HG03432 (cell line): ENCODE measurements around the gene ETV6.
A peak's percentile ranks its signal among the peaks of the same experiment; 100 is the strongest.

Experiments used
- ATAC-seq: cut with Tn5 transposase; IDR thresholded peaks from one replicate; pipeline ENCODE4 v1.9.1; 2021; ENCODE audit warnings: mild to moderate bottlenecking, moderate library complexity; ENCODE audit not compliant: unreplicated experiment

ETV6 gene

GRCh38 chr12:11689591-11690186 lies 40.2 kb downstream of the ETV6 start:
- no peak for ATAC-seq

- ATAC-seq = no peak
Measured at GRCh38 chr12:11693067-11693466, 43.6 kb downstream of the ETV6 start.

- no peak for ATAC-seq
Measured at GRCh38 chr12:11693601-11694000, 44.1 kb downstream of the ETV6 start.

- no peak for ATAC-seq
Measured at GRCh38 chr12:11694528-11694927, 45.1 kb downstream of the ETV6 start.

GRCh38 chr12:11695321-11695720 lies 45.8 kb downstream of the ETV6 start:
- ATAC-seq = no peak

- no peak for ATAC-seq
Measured at GRCh38 chr12:11696084-11696483, 46.6 kb downstream of the ETV6 start.

GRCh38 chr12:11697131-11697530 lies 47.7 kb downstream of the ETV6 start:
- no peak for ATAC-seq

- no peak for ATAC-seq
Measured at GRCh38 chr12:11697670-11698387, 48.4 kb downstream of the ETV6 start.

- ATAC-seq = no peak
Measured at GRCh38 chr12:11698729-11699128, 49.3 kb downstream of the ETV6 start.

GRCh38 chr12:11701433-11701832 lies 52.0 kb downstream of the ETV6 start:
- no peak for ATAC-seq

GRCh38 chr12:11702959-11703358 lies 53.5 kb downstream of the ETV6 start:
- ATAC-seq = peak; percentile 73

- ATAC-seq = no peak
Measured at GRCh38 chr12:11703378-11703777, 53.9 kb downstream of the ETV6 start.

- no peak for ATAC-seq
Measured at GRCh38 chr12:11704089-11704488, 54.6 kb downstream of the ETV6 start.

- ATAC-seq = no peak
Measured at GRCh38 chr12:11705010-11705409, 55.5 kb downstream of the ETV6 start.

GRCh38 chr12:11706509-11707379 lies 57.3 kb downstream of the ETV6 start:
- no peak for ATAC-seq

GRCh38 chr12:11707535-11707934 lies 58.1 kb downstream of the ETV6 start:
- no peak for ATAC-seq

GRCh38 chr12:11709513-11709912 lies 60.0 kb downstream of the ETV6 start:
- ATAC-seq = no peak

- no peak for ATAC-seq
Measured at GRCh38 chr12:11710431-11710830, 61.0 kb downstream of the ETV6 start.

- ATAC-seq = no peak
Measured at GRCh38 chr12:11710906-11711305, 61.4 kb downstream of the ETV6 start.

- no peak for ATAC-seq
Measured at GRCh38 chr12:11711651-11712327, 62.3 kb downstream of the ETV6 start.

- ATAC-seq = no peak
Measured at GRCh38 chr12:11712491-11712890, 63.0 kb downstream of the ETV6 start.
